HepG2 (cell line): Measurements from ENCODE around the gene KRTAP10-5. TPM values are rescaled to one million over a fixed set of nuclear protein-coding genes. Genes with fewer than 3 reads are reported as not detected.

ENCODE experiments used
- ATAC-seq: fragments of 200-7000 bp; cut with Tn5 transposase; 3 replicates; pipeline ENCODE4 v1.9.1; 2020; ENCODE audit warnings: mild to moderate bottlenecking, moderate library complexity
- BruUV-seq: library from RNA; stranded (reverse); fragments of 400-500 nt; replicated peaks from 2 replicates; lab custom pipeline; 2021; lab: Mats Ljungman, UMichigan
- CTCF ChIA-PET: fragments of 300-600 bp; formaldehyde crosslinking; extraction: SDS; loops from one replicate; lab custom pipeline; 2021; ENCODE audit warnings: low total read pairs, inconsistent platforms, low intra/inter-chr PET ratio; lab: Yijun Ruan, JAX
- POLR2A ChIA-PET: fragments of 350-600 bp; sonication (Branson Sonifier 250); formaldehyde crosslinking; loops from one replicate; lab custom pipeline; 2020; ENCODE audit warnings: antibody characterized with exemption, inconsistent platforms; lab: Yijun Ruan, JAX
- DNase-seq: peaks from one replicate; pipeline ENCODE4 v3.0.0-alpha.2; 2015; ENCODE audit warnings: low spot score
- FAIRE-seq: peaks from 3 replicates; lab custom pipeline; 2011; peaks lifted over from hg19 to GRCh38; lab: Jason Lieb, UNC
- H2AFZ ChIP-seq: one replicate; pipeline ENCODE4 v1.6.1; 2011; ENCODE audit warnings: low read length, inconsistent platforms
- H3K27ac ChIP-seq: fragments of 300-600 bp; 3 replicates; pipeline ENCODE4 v1.8.0; 2011; ENCODE audit warnings: mixed run types, mild to moderate bottlenecking, mixed read lengths, low read length, inconsistent platforms; ENCODE audit not compliant: insufficient read depth; ENCODE audit errors: extremely low read length
- H3K27me3 ChIP-seq, 2 experiments: fragments of 200-600 bp in 1 of 2; 2 replicates in 1 of 2; 3 replicates in 1 of 2; pipeline versions ENCODE4 v1.6.0 to v1.8.0; 2011; ENCODE audit warnings: low read length in 2 of 2, mild to moderate bottlenecking in 2 of 2, moderate library complexity in 2 of 2, inconsistent platforms in 1 of 2; ENCODE audit not compliant: insufficient read depth in 2 of 2, control insufficient read depth in 1 of 2
- H3K36me3 ChIP-seq, 2 experiments: fragments of 200-600 bp in 1 of 2; replicated peaks in 1 of 2; 2 replicates in 1 of 2; 3 replicates in 1 of 2; pipeline versions ENCODE4 v1.5.1 to v1.8.0; 2011; ENCODE audit warnings: low read length in 2 of 2, inconsistent platforms in 1 of 2; ENCODE audit not compliant: insufficient read depth in 2 of 2, control insufficient read depth in 1 of 2
- H3K4me1 ChIP-seq: 2 replicates; pipeline ENCODE4 v1.5.1; 2012; ENCODE audit warnings: low read length, inconsistent platforms; ENCODE audit not compliant: insufficient read depth
- H3K4me2 ChIP-seq: 2 replicates; pipeline ENCODE4 v1.6.0; 2011; ENCODE audit warnings: low read depth, low read length, inconsistent platforms
- H3K4me3 ChIP-seq, 3 experiments: fragments of 200-600 bp in 1 of 3; sonication (generic), shearing (Covaris generic) in 1 of 3; replicated peaks in 1 of 3; 2 replicates each; pipeline ENCODE4 v1.5.1; 2011 to 2016; ENCODE audit warnings: low read length in 3 of 3, inconsistent platforms in 2 of 3, low read depth in 2 of 3, mild to moderate bottlenecking in 2 of 3, control low read depth in 1 of 3, mixed read lengths in 1 of 3; ENCODE audit not compliant: insufficient read depth in 1 of 3
- H3K79me2 ChIP-seq: one replicate; pipeline ENCODE4 v1.6.1; 2011; ENCODE audit warnings: low read length, inconsistent platforms; ENCODE audit not compliant: insufficient read depth
- H3K9ac ChIP-seq: 2 replicates; pipeline ENCODE4 v1.6.0; 2011; ENCODE audit warnings: mild to moderate bottlenecking, low read depth, low read length, inconsistent platforms; ENCODE audit not compliant: insufficient read depth
- H3K9me3 ChIP-seq: 2 replicates; pipeline ENCODE4 v1.5.1; 2012; ENCODE audit warnings: mild to moderate bottlenecking, low read length
- H4K20me1 ChIP-seq: 2 replicates; pipeline ENCODE4 v1.6.0; 2011; ENCODE audit warnings: inconsistent platforms, mild to moderate bottlenecking, low read length, moderate library complexity; ENCODE audit not compliant: insufficient read depth
- ARHGAP35 ChIP-seq: sonication (generic); formaldehyde crosslinking; IDR thresholded peaks from 2 replicates; pipeline ENCODE4 v1.9.0; 2022; ENCODE audit warnings: mild to moderate bottlenecking, inconsistent platforms, moderate library complexity, missing genetic modification reagents, borderline replicate concordance
- GTF2F1 ChIP-seq: fragments of 150-350 bp; IDR thresholded peaks from 2 replicates; pipeline ENCODE4 v1.6.1; 2014; ENCODE audit warnings: low read length
- HDAC6 ChIP-seq: fragments of 200-600 bp; sonication (generic); IDR thresholded peaks from 2 replicates; pipeline ENCODE4 v1.7.0; 2017; ENCODE audit warnings: mild to moderate bottlenecking, antibody characterized with exemption, low read length, low read depth
- KAT8 ChIP-seq: IDR thresholded peaks from 2 replicates; pipeline ENCODE4 v1.6.1; 2016; ENCODE audit warnings: missing genetic modification reagents, missing compliant biosample characterization
- MATR3 ChIP-seq: sonication (generic); formaldehyde crosslinking; IDR thresholded peaks from 2 replicates; pipeline ENCODE4 v1.4.0; 2020; ENCODE audit warnings: missing genetic modification reagents
- MBD4 ChIP-seq: IDR thresholded peaks from 2 replicates; pipeline ENCODE4 v1.6.1; 2012; ENCODE audit warnings: low read length, inconsistent platforms, borderline replicate concordance
- PRMT3 ChIP-seq: sonication (generic); formaldehyde crosslinking; IDR thresholded peaks from 2 replicates; pipeline ENCODE4 v1.8.1; 2022; ENCODE audit warnings: low read depth, mild to moderate bottlenecking, moderate library complexity, missing genetic modification reagents, borderline replicate concordance
- RFX1 ChIP-seq: fragments of 450-650 bp; IDR thresholded peaks from 2 replicates; pipeline ENCODE4 v1.6.1; 2017
- SNRNP70 ChIP-seq: fragments of 200-400 bp; formaldehyde crosslinking; IDR thresholded peaks from 2 replicates; pipeline ENCODE4 v1.6.1; 2017; ENCODE audit warnings: mild to moderate bottlenecking, low read depth, low read length, moderate library complexity
- TBX2 ChIP-seq: sonication (generic); formaldehyde crosslinking; IDR thresholded peaks from 2 replicates; pipeline ENCODE4 v1.5.0; 2020; ENCODE audit warnings: missing genetic modification reagents, mild to moderate bottlenecking, borderline replicate concordance
- ZNF326 ChIP-seq: sonication (generic); formaldehyde crosslinking; IDR thresholded peaks from 2 replicates; pipeline ENCODE4 v1.4.0; 2020; ENCODE audit warnings: missing genetic modification reagents, borderline replicate concordance
- ZNF550 ChIP-seq: sonication (generic); formaldehyde crosslinking; IDR thresholded peaks from 2 replicates; pipeline ENCODE4 v1.4.0; 2020; ENCODE audit warnings: mild to moderate bottlenecking, missing genetic modification reagents, borderline replicate concordance
- ZNF773 ChIP-seq: sonication (generic); formaldehyde crosslinking; IDR thresholded peaks from 2 replicates; pipeline ENCODE4 v1.4.0; 2020; ENCODE audit warnings: missing genetic modification reagents, borderline replicate concordance
- WGBS: methylation state at CpG from one replicate; pipeline ENCODE4 v1.1.6; 2017; ENCODE audit warnings: low lambda C conversion rate; 5-methylcytosine and 5-hydroxymethylcytosine counted together
- in situ Hi-C: cut with HindIII; loops from 2 replicates; pipeline ENCODE4 v1.10.0; 2017; ENCODE audit warnings: low pct_unique_long_range_greater_than_20kb; ENCODE audit not compliant: extremely low pct_ligation_motif_present
- intact Hi-C: fragments of 100-400 bp; cut with micrococcal nuclease; formaldehyde crosslinking; loops from one replicate; pipeline ENCODE4 v1.10.0; 2022; ENCODE audit not compliant: unreplicated experiment
- polyA plus RNA-seq, 8 experiments: library from polyadenylated mRNA; depleted of rRNA in 3 of 8; stranded (reverse) in 7 of 8; unstranded in 1 of 8; fragments of >200 nt; fragmentation: Illumina TruSeq in 4 of 8; extraction: Trizol in 4 of 8; gene quantifications; 2 replicates each; pipeline versions ENCODE4 v1.2.1 to v1.2.3, GENCODE V29; 2011 to 2016; ENCODE audit warnings: low read depth in 4 of 8, missing spikeins in 1 of 8, mixed read lengths in 1 of 8; ENCODE audit not compliant: insufficient read depth in 1 of 8
- total RNA-seq, 5 experiments: library from RNA; depleted of rRNA; stranded (reverse); fragments of >200 nt; fragmentation: Illumina TruSeq; extraction: Trizol; gene quantifications; 2 replicates each; pipeline ENCODE4 v1.2.3, GENCODE V29; 2016; ENCODE audit warnings: low read depth in 1 of 5
- TF ChIP-seq, protein P1 (sequence below): sonication (generic); formaldehyde crosslinking; IDR thresholded peaks from 2 replicates; pipeline ENCODE4 v1.8.0; 2023; ENCODE audit warnings: mild to moderate bottlenecking, missing genetic modification reagents
- TF ChIP-seq, protein P2 (sequence below): sonication (generic); formaldehyde crosslinking; IDR thresholded peaks from 2 replicates; pipeline ENCODE4 v1.8.1; 2022; ENCODE audit warnings: low read depth, mild to moderate bottlenecking, missing genetic modification reagents
- TF ChIP-seq, protein P3 (sequence below): IDR thresholded peaks from 2 replicates; pipeline ENCODE4 v1.6.1; 2016; ENCODE audit warnings: mild to moderate bottlenecking
- TF ChIP-seq, protein P4 (sequence below): sonication (generic); formaldehyde crosslinking; IDR thresholded peaks from 2 replicates; pipeline ENCODE4 v1.8.1; 2023; ENCODE audit warnings: missing genetic modification reagents, mild to moderate bottlenecking, borderline replicate concordance
- TF ChIP-seq, protein P5 (sequence below): sonication (generic); formaldehyde crosslinking; IDR thresholded peaks from 2 replicates; pipeline ENCODE4 v1.5.0; 2020; ENCODE audit warnings: missing genetic modification reagents, mild to moderate bottlenecking, borderline replicate concordance

Gene KRTAP10-5
- total and polyA plus RNA-seq, 2 of the 13 experiments (the other 11 are each of a cell fraction or from before 2014, with no cell fraction given), result not detected

DNA sequence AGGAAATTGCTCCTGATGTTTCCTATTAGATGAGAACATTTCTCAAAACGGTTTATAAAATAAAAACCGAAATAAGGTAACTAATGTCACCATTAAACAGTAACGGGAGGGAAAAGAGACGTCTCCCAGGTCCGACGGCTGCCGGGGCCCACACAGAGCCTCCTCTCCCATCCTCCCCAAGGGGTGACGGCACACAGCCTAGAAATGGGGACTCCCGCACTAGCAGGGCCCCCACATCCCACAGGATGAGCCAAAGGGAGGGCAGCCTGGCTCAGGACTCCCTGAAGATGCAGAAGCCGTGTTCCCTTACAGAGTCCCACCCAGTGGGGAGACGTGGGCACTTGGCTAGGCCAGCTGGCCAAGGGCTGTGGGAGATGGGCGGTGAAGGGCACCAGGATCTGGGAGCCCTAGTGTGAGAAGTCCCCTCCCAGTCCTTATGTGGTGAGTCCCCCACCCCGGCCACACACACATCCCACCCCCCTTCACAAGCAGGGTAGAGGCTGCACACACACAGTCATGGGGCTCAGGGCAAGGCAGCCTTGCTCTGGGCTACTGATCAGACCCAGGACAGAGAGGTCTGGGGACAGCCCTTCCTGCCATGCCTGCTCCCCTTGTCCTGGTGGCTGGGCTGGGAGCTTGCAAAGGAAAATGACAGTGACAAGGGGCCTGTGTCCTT, 25.1 kb downstream of the KRTAP10-5 start:
- CTCF ChIA-PET, result no interaction called here
- TF ChIP-seq MATR3 (CRISPR knock-in tag) (no peak), HDAC6 (no peak), SNRNP70 (no peak), MBD4 (no peak), RFX1 (no peak), ZNF550 (CRISPR knock-in tag) (no peak), ZNF326 (no peak), ZNF773 (CRISPR knock-in tag) (no peak), ARHGAP35 (no peak), GTF2F1 (no peak), KAT8 (CRISPR knock-in tag) (no peak), TBX2 (no peak), PRMT3 (CRISPR knock-in tag) (no peak)
- TF ChIP-seq, protein P1, sequence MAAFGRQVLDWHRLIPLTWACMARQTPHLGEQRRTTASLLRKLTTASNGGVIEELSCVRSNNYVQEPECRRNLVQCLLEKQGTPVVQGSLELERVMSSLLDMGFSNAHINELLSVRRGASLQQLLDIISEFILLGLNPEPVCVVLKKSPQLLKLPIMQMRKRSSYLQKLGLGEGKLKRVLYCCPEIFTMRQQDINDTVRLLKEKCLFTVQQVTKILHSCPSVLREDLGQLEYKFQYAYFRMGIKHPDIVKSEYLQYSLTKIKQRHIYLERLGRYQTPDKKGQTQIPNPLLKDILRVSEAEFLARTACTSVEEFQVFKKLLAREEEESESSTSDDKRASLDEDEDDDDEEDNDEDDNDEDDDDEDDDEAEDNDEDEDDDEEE, result no peak
- TF ChIP-seq, protein P2, sequence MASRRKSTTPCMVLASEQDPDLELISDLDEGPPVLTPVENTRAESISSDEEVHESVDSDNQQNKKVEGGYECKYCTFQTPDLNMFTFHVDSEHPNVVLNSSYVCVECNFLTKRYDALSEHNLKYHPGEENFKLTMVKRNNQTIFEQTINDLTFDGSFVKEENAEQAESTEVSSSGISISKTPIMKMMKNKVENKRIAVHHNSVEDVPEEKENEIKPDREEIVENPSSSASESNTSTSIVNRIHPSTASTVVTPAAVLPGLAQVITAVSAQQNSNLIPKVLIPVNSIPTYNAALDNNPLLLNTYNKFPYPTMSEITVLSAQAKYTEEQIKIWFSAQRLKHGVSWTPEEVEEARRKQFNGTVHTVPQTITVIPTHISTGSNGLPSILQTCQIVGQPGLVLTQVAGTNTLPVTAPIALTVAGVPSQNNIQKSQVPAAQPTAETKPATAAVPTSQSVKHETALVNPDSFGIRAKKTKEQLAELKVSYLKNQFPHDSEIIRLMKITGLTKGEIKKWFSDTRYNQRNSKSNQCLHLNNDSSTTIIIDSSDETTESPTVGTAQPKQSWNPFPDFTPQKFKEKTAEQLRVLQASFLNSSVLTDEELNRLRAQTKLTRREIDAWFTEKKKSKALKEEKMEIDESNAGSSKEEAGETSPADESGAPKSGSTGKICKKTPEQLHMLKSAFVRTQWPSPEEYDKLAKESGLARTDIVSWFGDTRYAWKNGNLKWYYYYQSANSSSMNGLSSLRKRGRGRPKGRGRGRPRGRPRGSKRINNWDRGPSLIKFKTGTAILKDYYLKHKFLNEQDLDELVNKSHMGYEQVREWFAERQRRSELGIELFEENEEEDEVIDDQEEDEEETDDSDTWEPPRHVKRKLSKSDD (CRISPR knock-in tag), result no peak
- TF ChIP-seq, protein P3, sequence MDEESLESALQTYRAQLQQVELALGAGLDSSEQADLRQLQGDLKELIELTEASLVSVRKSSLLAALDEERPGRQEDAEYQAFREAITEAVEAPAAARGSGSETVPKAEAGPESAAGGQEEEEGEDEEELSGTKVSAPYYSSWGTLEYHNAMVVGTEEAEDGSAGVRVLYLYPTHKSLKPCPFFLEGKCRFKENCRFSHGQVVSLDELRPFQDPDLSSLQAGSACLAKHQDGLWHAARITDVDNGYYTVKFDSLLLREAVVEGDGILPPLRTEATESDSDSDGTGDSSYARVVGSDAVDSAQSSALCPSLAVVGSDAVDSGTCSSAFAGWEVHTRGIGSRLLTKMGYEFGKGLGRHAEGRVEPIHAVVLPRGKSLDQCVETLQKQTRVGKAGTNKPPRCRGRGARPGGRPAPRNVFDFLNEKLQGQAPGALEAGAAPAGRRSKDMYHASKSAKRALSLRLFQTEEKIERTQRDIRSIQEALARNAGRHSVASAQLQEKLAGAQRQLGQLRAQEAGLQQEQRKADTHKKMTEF, result no peak
- TF ChIP-seq, protein P4, sequence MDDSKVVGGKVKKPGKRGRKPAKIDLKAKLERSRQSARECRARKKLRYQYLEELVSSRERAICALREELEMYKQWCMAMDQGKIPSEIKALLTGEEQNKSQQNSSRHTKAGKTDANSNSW (CRISPR knock-in tag), result no peak
- TF ChIP-seq, protein P5, sequence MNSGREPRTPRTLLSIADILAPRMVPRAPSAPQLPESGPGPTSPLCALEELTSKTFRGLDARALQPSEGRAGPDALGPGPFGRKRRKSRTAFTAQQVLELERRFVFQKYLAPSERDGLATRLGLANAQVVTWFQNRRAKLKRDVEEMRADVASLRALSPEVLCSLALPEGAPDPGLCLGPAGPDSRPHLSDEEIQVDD (CRISPR knock-in tag), result no peak
- Histone ChIP-seq H4K20me1 (no peaks in the 10 kb centered on the region), H3K4me1 (no peaks in the 10 kb centered on the region), H2AFZ (no peak overlapping the region), H3K9me3 (no peaks in the 10 kb centered on the region), H3K4me2 (no peak overlapping the region), H3K27ac (no peak overlapping the region), H3K27me3 (peaks cover 0 to 11% of the 10 kb centered on the region in 2 experiments; a peak in 2 of 5 replicates), H3K79me2 (no peaks in the 10 kb centered on the region), H3K4me3 (no peak overlapping the region), H3K36me3 (no peaks in the 10 kb centered on the region), H3K9ac (no peak overlapping the region)
- 57% methylated on average over 10 of the region's 13 CpGs for WGBS
- ATAC-seq (peak; percentile 48), FAIRE-seq (no peak), DNase-seq (no peak)
- BruUV-seq, result no TSS peak
- intact Hi-C loops, result no loop called here
- in situ Hi-C loops, result no loop called here
- POLR2A ChIA-PET, result no interaction called here
